A204.1 (cell line): Measurements from ENCODE around the gene ARAP3.

Experiments
- FAIRE-seq: peaks from 2 replicates; lab custom pipeline; 2012; peaks lifted over from hg19 to GRCh38; lab: Jason Lieb, UNC

ARAP3 gene

GRCh38 chr5:141609044-141609443 lies 73.0 kb downstream of the ARAP3 start:
- FAIRE-seq = no peak

- FAIRE-seq = no peak
Measured at GRCh38 chr5:141608557-141608956, 73.5 kb downstream of the ARAP3 start.

DNA sequence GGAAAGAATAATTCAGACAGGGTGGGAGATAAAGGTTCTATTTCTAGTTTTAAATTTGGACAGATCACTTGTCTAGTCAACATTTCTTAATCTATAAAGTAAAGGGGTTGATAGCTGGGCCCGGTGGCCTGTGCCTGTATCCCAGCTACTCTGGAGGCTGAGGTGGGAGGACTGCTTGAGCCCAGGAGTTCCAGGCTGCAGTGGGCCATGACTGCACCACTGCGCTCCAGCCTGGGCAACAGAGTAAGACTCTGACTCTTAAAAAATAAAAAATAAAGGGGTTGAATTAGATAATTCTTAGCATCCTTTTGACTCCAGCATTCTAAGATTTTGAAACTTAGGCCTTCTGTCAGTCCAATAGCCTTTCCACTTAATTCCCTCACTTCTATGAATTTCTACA lies 74.0 kb downstream of the ARAP3 start:
- no peak for FAIRE-seq

DNA sequence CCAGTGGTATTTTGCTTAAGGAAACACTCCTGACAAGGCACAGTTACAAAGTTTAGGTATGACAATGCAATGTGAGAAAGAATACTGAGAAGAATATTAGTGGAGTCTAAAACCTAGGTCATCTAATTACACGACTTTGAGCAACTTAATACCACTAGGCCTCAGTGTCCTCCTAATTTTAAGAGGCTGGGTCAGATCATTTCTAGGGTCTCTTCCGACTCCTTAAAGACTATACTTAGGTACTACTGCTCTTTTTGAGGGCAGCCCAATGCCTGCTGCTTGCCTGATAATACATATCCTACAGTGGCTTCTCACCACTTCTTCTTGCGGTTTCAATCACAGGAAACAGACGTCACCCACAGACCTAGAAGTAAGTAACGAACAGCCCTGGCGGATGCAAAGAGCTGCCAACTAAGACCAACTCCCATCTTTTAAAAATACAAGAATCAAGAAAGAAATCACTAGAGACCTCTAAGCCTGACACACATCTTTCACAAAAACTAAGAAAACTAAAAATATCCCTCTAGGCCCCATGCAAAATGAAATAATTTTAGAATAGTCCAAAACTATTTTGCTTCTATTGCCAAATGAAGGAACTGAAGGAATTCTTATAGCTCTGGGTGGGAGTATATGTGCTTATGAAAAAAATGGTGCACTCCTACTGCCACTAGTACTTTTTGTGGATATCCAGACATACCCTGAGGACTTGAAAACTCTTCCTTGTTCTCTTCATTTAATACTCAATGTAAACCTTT lies 76.3 kb downstream of the ARAP3 start:
- no peak for FAIRE-seq

GRCh38 chr5:141603923-141604717 lies 77.9 kb downstream of the ARAP3 start:
- FAIRE-seq = no peak
